Astrocyte of the spinal cord (primary cell): ENCODE measurements around the gene DENND1B.
A peak's percentile ranks its signal among the peaks of the same experiment; 100 is the strongest.
"Not testable (repeated sequence)": the region's sequence is repeated elsewhere in the genome, so short reads cannot be mapped to it uniquely, and the experiment has no call there.

Experiments used
- DNase-seq: peaks from one replicate; pipeline ENCODE4 v3.0.0; 2011; ENCODE audit warnings: low read depth, low spot score
- H3K4me3 ChIP-seq: 2 replicates; pipeline ENCODE4 v1.5.1; 2011; ENCODE audit warnings: low read depth, mild to moderate bottlenecking, low read length, moderate library complexity
- in situ Hi-C: cut with HindIII; loops from 2 replicates; pipeline ENCODE4 v1.10.0; 2017; ENCODE audit warnings: low sequenced_read_pairs
- TF ChIP-seq, protein P1 (sequence below): IDR thresholded peaks from 2 replicates; pipeline ENCODE4 v1.5.1; 2012; ENCODE audit warnings: low read depth, mild to moderate bottlenecking, low read length, inconsistent platforms

The DENND1B gene

GRCh38 chr1:197706601-197707000 is 68.7 kb downstream of the DENND1B start:
- DNase-seq: no peak
- in situ Hi-C loops: no loop called here
- TF ChIP-seq, protein P1, sequence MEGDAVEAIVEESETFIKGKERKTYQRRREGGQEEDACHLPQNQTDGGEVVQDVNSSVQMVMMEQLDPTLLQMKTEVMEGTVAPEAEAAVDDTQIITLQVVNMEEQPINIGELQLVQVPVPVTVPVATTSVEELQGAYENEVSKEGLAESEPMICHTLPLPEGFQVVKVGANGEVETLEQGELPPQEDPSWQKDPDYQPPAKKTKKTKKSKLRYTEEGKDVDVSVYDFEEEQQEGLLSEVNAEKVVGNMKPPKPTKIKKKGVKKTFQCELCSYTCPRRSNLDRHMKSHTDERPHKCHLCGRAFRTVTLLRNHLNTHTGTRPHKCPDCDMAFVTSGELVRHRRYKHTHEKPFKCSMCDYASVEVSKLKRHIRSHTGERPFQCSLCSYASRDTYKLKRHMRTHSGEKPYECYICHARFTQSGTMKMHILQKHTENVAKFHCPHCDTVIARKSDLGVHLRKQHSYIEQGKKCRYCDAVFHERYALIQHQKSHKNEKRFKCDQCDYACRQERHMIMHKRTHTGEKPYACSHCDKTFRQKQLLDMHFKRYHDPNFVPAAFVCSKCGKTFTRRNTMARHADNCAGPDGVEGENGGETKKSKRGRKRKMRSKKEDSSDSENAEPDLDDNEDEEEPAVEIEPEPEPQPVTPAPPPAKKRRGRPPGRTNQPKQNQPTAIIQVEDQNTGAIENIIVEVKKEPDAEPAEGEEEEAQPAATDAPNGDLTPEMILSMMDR: no peak
- no peak overlapping the region for H3K4me3 ChIP-seq

GRCh38 chr1:197705941-197706340 is 69.3 kb downstream of the DENND1B start:
- H3K4me3 ChIP-seq: no peak overlapping the region
- in situ Hi-C loops: no loop called here
- TF ChIP-seq, protein P1: no peak
- DNase-seq: no peak

- in situ Hi-C loops, H3K4me3 ChIP-seq: not testable (repeated sequence)
- DNase-seq: peak; percentile 43
These were observed 74.6 kb downstream of the DENND1B start for GRCh38 chr1:197700688-197701087.

DNA sequence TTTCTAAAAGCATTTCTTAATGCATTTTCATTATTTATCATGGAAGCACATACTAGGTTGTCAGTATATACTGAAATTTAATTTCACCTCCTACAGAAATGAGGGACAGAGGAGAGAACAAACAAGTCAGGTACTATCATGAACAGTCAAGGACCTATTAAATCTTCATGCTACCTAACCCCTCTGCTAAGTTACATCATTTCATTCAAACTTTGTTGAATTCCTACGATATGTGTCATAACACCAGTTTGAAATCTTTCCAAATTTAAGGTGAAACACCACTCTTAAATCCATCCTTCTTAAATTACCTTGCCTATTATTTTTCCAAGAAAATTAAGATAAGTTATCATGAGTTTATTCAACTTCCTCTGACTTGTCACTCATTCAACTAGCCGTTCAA is 78.9 kb downstream of the DENND1B start:
- peak; percentile 53 for DNase-seq
- TF ChIP-seq, protein P1: no peak
- in situ Hi-C loops: no loop called here
- H3K4me3 ChIP-seq: no peak overlapping the region

GRCh38 chr1:197695961-197696360 is 79.3 kb downstream of the DENND1B start:
- peak; percentile 23 for DNase-seq
- TF ChIP-seq, protein P1: no peak
- H3K4me3 ChIP-seq: no peak overlapping the region
- in situ Hi-C loops: no loop called here

DNA sequence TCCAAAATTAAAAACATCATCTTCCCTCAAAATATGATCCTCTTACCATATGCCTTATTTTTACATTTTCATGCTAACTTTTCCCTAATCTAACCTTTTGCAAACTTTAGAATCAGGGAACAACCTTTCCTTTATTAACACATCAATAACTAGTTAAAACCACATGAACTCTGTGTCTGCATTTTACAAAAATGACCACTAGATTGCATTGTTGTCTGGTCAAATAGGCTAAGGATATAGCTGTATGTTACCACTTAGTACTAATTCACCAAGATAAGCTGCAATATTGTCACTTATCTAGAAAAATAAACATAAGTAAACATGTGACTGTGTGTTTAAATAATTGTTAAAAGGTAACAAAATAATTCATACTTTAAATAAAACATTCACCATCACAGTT is 82.3 kb downstream of the DENND1B start:
- TF ChIP-seq, protein P1: peak; percentile 23
- no peak overlapping the region for H3K4me3 ChIP-seq
- peak; percentile 22 for DNase-seq
- in situ Hi-C loops: no loop called here

DNA sequence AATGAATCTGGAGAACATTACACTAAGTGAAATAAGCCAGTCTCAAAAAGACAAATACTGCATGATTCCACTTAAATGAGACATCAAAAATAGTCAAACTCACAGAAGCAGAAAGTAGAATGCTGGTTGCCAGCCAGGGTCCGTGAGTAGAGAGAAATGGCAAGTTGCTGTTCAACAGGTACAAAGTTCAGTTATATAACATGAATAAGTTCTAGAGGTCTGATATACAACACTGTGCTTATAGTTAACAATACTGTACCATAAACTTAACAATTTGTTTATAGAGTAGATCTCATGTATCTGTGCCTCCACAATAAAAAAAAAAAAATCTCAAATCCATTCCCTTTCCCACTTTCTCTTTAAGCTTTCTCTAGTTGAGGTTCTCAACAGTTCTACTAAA is 83.5 kb downstream of the DENND1B start:
- no peak for DNase-seq
- TF ChIP-seq, protein P1: no peak
- no peak overlapping the region for H3K4me3 ChIP-seq
- in situ Hi-C loops: no loop called here
